NCI-H460 (cell line): ENCODE data around the gene RCOR3. TPM values are rescaled to one million over a fixed set of nuclear protein-coding genes. Genes with fewer than 3 reads are reported as not detected.
"Not testable (repeated sequence)": the region's sequence is repeated elsewhere in the genome, so short reads cannot be mapped to it uniquely, and the experiment has no call there.

Experiments
- DNase-seq: peaks from one replicate; pipeline ENCODE4 v3.0.0-alpha.2; 2016; ENCODE audit warnings: low read depth; ENCODE audit errors: extremely low read depth
- total RNA-seq: library from RNA; depleted of rRNA; stranded (reverse); fragments of >200 nt; shearing (Covaris generic); gene quantifications from 2 replicates; pipeline ENCODE4 v1.2.3, GENCODE V29; 2014

The RCOR3 gene
- total RNA-seq, 1 experiment from 2014 or later = 28.4 TPM

- peak; percentile 31 for DNase-seq
These were observed 516 bp downstream of the RCOR3 start for GRCh38 chr1:211259638-211260126.

- DNase-seq = peak; percentile 71
These were observed 1.3 kb downstream of the RCOR3 start for GRCh38 chr1:211260141-211261107.

- DNase-seq = no peak
These were observed 2.1 kb downstream of the RCOR3 start for GRCh38 chr1:211261229-211261628.

GRCh38 chr1:211263022-211263421 is 3.9 kb downstream of the RCOR3 start:
- DNase-seq = not testable (repeated sequence)

- no peak for DNase-seq
These were observed 8.2 kb downstream of the RCOR3 start for GRCh38 chr1:211267204-211267857.

GRCh38 chr1:211279340-211279739 is 20.2 kb downstream of the RCOR3 start:
- DNase-seq = no peak

- no peak for DNase-seq
These were observed 21.7 kb downstream of the RCOR3 start for GRCh38 chr1:211280910-211281309.

- DNase-seq = peak; percentile 77
These were observed 22.3 kb downstream of the RCOR3 start for GRCh38 chr1:211281320-211282022.

GRCh38 chr1:211282023-211282373 is 22.8 kb downstream of the RCOR3 start:
- no peak for DNase-seq

- DNase-seq = no peak
These were observed 26.0 kb downstream of the RCOR3 start for GRCh38 chr1:211285196-211285595.

GRCh38 chr1:211287218-211287617 is 28.1 kb downstream of the RCOR3 start:
- no peak for DNase-seq

- no peak for DNase-seq
These were observed 33.2 kb downstream of the RCOR3 start for GRCh38 chr1:211292411-211292810.

GRCh38 chr1:211296396-211296795 is 37.2 kb downstream of the RCOR3 start:
- no peak for DNase-seq

- peak; percentile 86 for DNase-seq
These were observed 45.9 kb downstream of the RCOR3 start for GRCh38 chr1:211305044-211305443.

- DNase-seq = no peak
These were observed 50.5 kb downstream of the RCOR3 start for GRCh38 chr1:211309617-211310016.

GRCh38 chr1:211313392-211313791 is 54.2 kb downstream of the RCOR3 start:
- DNase-seq = no peak

GRCh38 chr1:211318576-211319280 is 59.6 kb downstream of the RCOR3 start:
- DNase-seq = no peak

- no peak for DNase-seq
These were observed 60.7 kb downstream of the RCOR3 start for GRCh38 chr1:211319892-211320291.

- DNase-seq = no peak
These were observed 61.8 kb downstream of the RCOR3 start for GRCh38 chr1:211320980-211321379.

- not testable (repeated sequence) for DNase-seq
These were observed 62.5 kb downstream of the RCOR3 start for GRCh38 chr1:211321646-211322045.
